ENCODE data around the gene ZNF580.

The ZNF580 gene

GRCh38 chr19:55643887-55644176 lies 3.0 kb downstream of the ZNF580 start:
- peak overlapping the region; percentile 87 for H3K4me2 ChIP-seq (ENCODE audit: low read length)
- H3K79me2 ChIP-seq (ENCODE audit: insufficient read depth, low read length): peaks cover 10% of the 10 kb centered on the region
- H4K20me1 ChIP-seq (ENCODE audit: insufficient read depth, low read length): no peaks in the 10 kb centered on the region
- peaks cover 26% of the 10 kb centered on the region for H3K36me3 ChIP-seq (ENCODE audit: insufficient read depth, low read length)
- peak overlapping the region; percentile 89 for H3K4me3 ChIP-seq (ENCODE audit: low read depth, low read length, poor library complexity, severe bottlenecking)
- H3K4me1 ChIP-seq (ENCODE audit: insufficient read depth, low read length, severe bottlenecking): peaks cover 65% of the 10 kb centered on the region
- no peaks in the 10 kb centered on the region for H3K9me3 ChIP-seq (ENCODE audit: low read length)
- H3F3A ChIP-seq (ENCODE audit: insufficient read depth, low read length): peaks cover 9% of the 10 kb centered on the region; the same call in 1 of the 2 replicates
- H3K27ac ChIP-seq (ENCODE audit: low read depth, low read length, poor library complexity, severe bottlenecking): peak overlapping the region; percentile 94
- peak overlapping the region; percentile 96 for H3K9ac ChIP-seq (ENCODE audit: low read length)
- H3K9me2 ChIP-seq (ENCODE audit: low read depth, low read length): no peaks in the 10 kb centered on the region
- no peaks in the 10 kb centered on the region for H3K27me3 ChIP-seq (ENCODE audit: insufficient read depth, low read length)
- no peak overlapping the region for H2AFZ ChIP-seq (ENCODE audit: low read length)
- TF ChIP-seq EZH2 (IDR thresholded peaks at IDR 0.05; ENCODE audit: borderline replicate concordance, low read length): no peak
- no peak for TF ChIP-seq CTCF (IDR thresholded peaks at IDR 0.05; ENCODE audit: low read length)

- Histone ChIP-seq H3K27me3 (ENCODE audit: insufficient read depth, low read length) (no peaks in the 10 kb centered on the region), H3K4me3 (ENCODE audit: low read depth, low read length, poor library complexity, severe bottlenecking) (peak overlapping the region; percentile 89), H3K4me2 (ENCODE audit: low read length) (peak overlapping the region; percentile 87), H3K27ac (ENCODE audit: low read depth, low read length, poor library complexity, severe bottlenecking) (peak overlapping the region; percentile 94), H4K20me1 (ENCODE audit: insufficient read depth, low read length) (no peaks in the 10 kb centered on the region), H3K4me1 (ENCODE audit: insufficient read depth, low read length, severe bottlenecking) (peaks cover 67% of the 10 kb centered on the region), H3K79me2 (ENCODE audit: insufficient read depth, low read length) (peaks cover 10% of the 10 kb centered on the region), H3F3A (ENCODE audit: insufficient read depth, low read length) (peaks cover 9% of the 10 kb centered on the region; the same call in 1 of the 2 replicates), H3K36me3 (ENCODE audit: insufficient read depth, low read length) (peaks cover 26% of the 10 kb centered on the region), H3K9me2 (ENCODE audit: low read depth, low read length) (no peaks in the 10 kb centered on the region), H3K9me3 (ENCODE audit: low read length) (no peaks in the 10 kb centered on the region), H3K9ac (ENCODE audit: low read length) (peak overlapping the region; percentile 96), H2AFZ (ENCODE audit: low read length) (no peak overlapping the region)
- no peak for TF ChIP-seq EZH2 (IDR thresholded peaks at IDR 0.05; ENCODE audit: borderline replicate concordance, low read length)
- TF ChIP-seq CTCF (IDR thresholded peaks at IDR 0.05; ENCODE audit: low read length): no peak
Observed at GRCh38 chr19:55644191-55644833, 3.5 kb downstream of the ZNF580 start.

- peaks cover 9% of the 10 kb centered on the region; the same call in 1 of the 2 replicates for H3F3A ChIP-seq (ENCODE audit: insufficient read depth, low read length)
- no peak overlapping the region for H2AFZ ChIP-seq (ENCODE audit: low read length)
- no peaks in the 10 kb centered on the region for H3K9me2 ChIP-seq (ENCODE audit: low read depth, low read length)
- peaks cover 25% of the 10 kb centered on the region for H3K36me3 ChIP-seq (ENCODE audit: insufficient read depth, low read length)
- H3K9me3 ChIP-seq (ENCODE audit: low read length): no peaks in the 10 kb centered on the region
- TF ChIP-seq CTCF (IDR thresholded peaks at IDR 0.05; ENCODE audit: low read length) (no peak), EZH2 (IDR thresholded peaks at IDR 0.05; ENCODE audit: borderline replicate concordance, low read length) (no peak)
- peak overlapping the region; percentile 96 for H3K9ac ChIP-seq (ENCODE audit: low read length)
- peak overlapping the region; percentile 89 for H3K4me3 ChIP-seq (ENCODE audit: low read depth, low read length, poor library complexity, severe bottlenecking)
- H3K27ac ChIP-seq (ENCODE audit: low read depth, low read length, poor library complexity, severe bottlenecking): peak overlapping the region; percentile 94
- H4K20me1 ChIP-seq (ENCODE audit: insufficient read depth, low read length): no peaks in the 10 kb centered on the region
- peak overlapping the region; percentile 87 for H3K4me2 ChIP-seq (ENCODE audit: low read length)
- H3K4me1 ChIP-seq (ENCODE audit: insufficient read depth, low read length, severe bottlenecking): peaks cover 66% of the 10 kb centered on the region
- peaks cover 10% of the 10 kb centered on the region for H3K79me2 ChIP-seq (ENCODE audit: insufficient read depth, low read length)
- no peaks in the 10 kb centered on the region for H3K27me3 ChIP-seq (ENCODE audit: insufficient read depth, low read length)
Observed at GRCh38 chr19:55644842-55645511, 4.2 kb downstream of the ZNF580 start.
